GM19452 (cell line): ENCODE measurements around the gene EPHA6.
"Not testable (repeated sequence)": the region's sequence is repeated elsewhere in the genome, so short reads cannot be mapped to it uniquely, and the experiment has no call there.

ENCODE experiments used
- ATAC-seq: cut with Tn5 transposase; IDR thresholded peaks from one replicate; pipeline ENCODE4 v1.9.1; 2021; ENCODE audit not compliant: unreplicated experiment

The EPHA6 gene

GRCh38 chr3:97010881-97011657 lies 196.7 kb downstream of the EPHA6 start:
- no peak for ATAC-seq

GRCh38 chr3:97021778-97022177 lies 207.4 kb downstream of the EPHA6 start:
- ATAC-seq: no peak

GRCh38 chr3:97025612-97026011 lies 211.2 kb downstream of the EPHA6 start:
- not testable (repeated sequence) for ATAC-seq

GRCh38 chr3:97029972-97030371 lies 215.6 kb downstream of the EPHA6 start:
- ATAC-seq: no peak

- no peak for ATAC-seq
These were observed 223.0 kb downstream of the EPHA6 start for GRCh38 chr3:97037294-97037943.

- ATAC-seq: no peak
These were observed 229.0 kb downstream of the EPHA6 start for GRCh38 chr3:97043411-97043810.

GRCh38 chr3:97057365-97057764 lies 243.0 kb downstream of the EPHA6 start:
- ATAC-seq: no peak

GRCh38 chr3:97059168-97059567 lies 244.8 kb downstream of the EPHA6 start:
- ATAC-seq: no peak

GRCh38 chr3:97066531-97066930 lies 252.1 kb downstream of the EPHA6 start:
- ATAC-seq: no peak

- no peak for ATAC-seq
These were observed 255.9 kb downstream of the EPHA6 start for GRCh38 chr3:97070302-97070701.

- ATAC-seq: no peak
These were observed 260.2 kb downstream of the EPHA6 start for GRCh38 chr3:97074546-97074945.

GRCh38 chr3:97076673-97077072 lies 262.3 kb downstream of the EPHA6 start:
- no peak for ATAC-seq

- ATAC-seq: no peak
These were observed 275.2 kb downstream of the EPHA6 start for GRCh38 chr3:97089621-97090020.

GRCh38 chr3:97102641-97103040 lies 288.2 kb downstream of the EPHA6 start:
- no peak for ATAC-seq

GRCh38 chr3:97105989-97106651 lies 291.7 kb downstream of the EPHA6 start:
- ATAC-seq: no peak

GRCh38 chr3:97106652-97106989 lies 292.2 kb downstream of the EPHA6 start:
- ATAC-seq: no peak

GRCh38 chr3:97108136-97108535 lies 293.7 kb downstream of the EPHA6 start:
- ATAC-seq: no peak

GRCh38 chr3:97111244-97111643 lies 296.9 kb downstream of the EPHA6 start:
- no peak for ATAC-seq

- no peak for ATAC-seq
These were observed 307.0 kb downstream of the EPHA6 start for GRCh38 chr3:97121386-97121785.

GRCh38 chr3:97125902-97126499 lies 311.6 kb downstream of the EPHA6 start:
- no peak for ATAC-seq

- ATAC-seq: no peak
These were observed 317.1 kb downstream of the EPHA6 start for GRCh38 chr3:97131476-97131875.
